NCI-H510A (cell line): ENCODE measurements around the gene MEX3C.

Experiments used
- DNase-seq: peaks from one replicate; lab custom pipeline; 2025; lab: John Stamatoyannopoulos, UW

MEX3C gene

GRCh38 chr18:51153659-51154371 lies 43.7 kb downstream of the MEX3C start:
- DNase-seq: no peak

DNA sequence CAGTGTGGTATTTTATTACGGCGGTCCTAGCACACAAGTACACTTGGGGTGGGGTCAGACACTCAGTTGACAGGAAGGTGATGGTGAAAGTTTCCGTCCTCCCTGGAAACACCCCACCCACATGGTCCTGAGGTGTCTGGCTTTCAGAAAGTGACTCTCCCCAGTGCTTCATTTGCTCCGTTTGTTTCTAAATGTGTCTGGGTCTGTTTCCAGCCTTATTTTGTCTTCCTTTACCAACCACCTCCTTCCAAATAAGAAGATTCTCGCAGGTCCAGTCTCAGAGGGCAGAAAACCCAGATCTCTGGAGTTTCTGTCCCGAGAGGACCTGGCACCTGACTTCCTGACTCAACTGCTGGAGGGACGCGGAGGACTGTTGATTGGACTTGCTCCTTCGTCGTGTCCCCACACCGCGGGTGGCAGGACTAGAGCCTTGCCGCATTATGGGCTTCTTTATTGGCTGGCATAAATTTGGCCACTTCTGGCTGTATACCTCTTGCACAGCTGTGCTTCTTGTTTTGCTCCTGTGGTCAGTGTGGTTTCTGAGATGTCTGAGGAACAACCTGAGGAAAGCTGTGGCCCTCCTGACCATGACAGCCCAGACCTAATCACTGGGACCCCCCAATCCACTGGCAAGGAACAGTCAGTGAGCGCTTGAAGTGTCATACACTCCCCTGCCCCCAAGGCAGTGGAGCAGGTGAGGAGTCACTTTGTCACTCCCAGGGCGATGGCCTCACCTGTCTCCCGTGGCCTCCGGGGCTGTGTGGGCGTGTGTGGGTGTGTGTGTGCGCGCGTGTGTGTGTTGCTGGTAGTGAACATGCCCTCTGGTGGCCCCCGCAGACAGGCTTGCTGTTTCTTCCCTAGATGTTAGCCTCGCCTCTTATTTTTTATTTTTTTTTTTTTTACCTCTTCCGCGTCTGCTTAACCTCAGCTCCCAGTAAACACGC lies 45.6 kb downstream of the MEX3C start:
- no peak for DNase-seq

- no peak for DNase-seq
These were observed 46.3 kb downstream of the MEX3C start for GRCh38 chr18:51151185-51151567.

- DNase-seq: no peak
These were observed 47.3 kb downstream of the MEX3C start for GRCh38 chr18:51150113-51150700.

DNA sequence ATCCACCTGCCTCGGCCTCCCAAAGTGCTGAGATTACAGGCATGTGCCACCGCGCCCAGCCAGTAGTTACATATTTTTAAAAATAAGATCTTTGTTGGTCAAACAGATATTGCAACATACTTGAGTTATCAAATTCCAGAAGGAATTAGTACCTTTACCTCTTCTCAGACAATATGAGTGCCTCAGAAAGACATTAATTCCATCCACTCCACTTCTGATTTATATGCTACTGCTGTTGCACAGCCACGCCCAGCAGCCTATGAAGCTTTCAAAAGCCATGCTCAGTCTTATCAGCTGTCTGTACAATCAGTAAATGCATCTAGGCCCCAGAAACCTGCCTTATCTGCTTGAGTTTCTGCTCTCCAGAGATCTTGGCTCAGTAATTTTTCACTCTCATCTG lies 47.8 kb downstream of the MEX3C start:
- DNase-seq: no peak

- DNase-seq: no peak
These were observed 50.6 kb downstream of the MEX3C start for GRCh38 chr18:51146909-51147308.

- no peak for DNase-seq
These were observed 58.5 kb downstream of the MEX3C start for GRCh38 chr18:51138936-51139335.

DNA sequence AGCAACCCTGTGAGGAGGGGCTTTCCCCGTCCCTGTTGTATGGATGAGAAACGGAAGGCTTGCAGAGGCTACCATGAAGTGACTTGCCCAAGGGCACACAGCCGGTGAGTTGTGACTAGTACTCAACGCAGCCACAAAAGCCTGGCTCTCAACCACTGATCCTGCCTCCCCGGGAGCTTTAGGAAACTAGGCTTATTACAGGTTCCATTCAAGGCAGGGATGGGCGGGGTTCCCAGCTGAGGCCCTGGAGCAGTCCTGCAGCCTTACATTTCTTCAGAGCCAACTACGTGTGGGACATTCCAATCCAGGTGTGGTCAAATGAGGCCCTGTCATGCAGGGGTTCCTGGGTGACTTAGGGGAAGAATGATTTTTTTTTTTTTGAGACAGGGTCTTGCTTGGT lies 59.6 kb downstream of the MEX3C start:
- DNase-seq: no peak

DNA sequence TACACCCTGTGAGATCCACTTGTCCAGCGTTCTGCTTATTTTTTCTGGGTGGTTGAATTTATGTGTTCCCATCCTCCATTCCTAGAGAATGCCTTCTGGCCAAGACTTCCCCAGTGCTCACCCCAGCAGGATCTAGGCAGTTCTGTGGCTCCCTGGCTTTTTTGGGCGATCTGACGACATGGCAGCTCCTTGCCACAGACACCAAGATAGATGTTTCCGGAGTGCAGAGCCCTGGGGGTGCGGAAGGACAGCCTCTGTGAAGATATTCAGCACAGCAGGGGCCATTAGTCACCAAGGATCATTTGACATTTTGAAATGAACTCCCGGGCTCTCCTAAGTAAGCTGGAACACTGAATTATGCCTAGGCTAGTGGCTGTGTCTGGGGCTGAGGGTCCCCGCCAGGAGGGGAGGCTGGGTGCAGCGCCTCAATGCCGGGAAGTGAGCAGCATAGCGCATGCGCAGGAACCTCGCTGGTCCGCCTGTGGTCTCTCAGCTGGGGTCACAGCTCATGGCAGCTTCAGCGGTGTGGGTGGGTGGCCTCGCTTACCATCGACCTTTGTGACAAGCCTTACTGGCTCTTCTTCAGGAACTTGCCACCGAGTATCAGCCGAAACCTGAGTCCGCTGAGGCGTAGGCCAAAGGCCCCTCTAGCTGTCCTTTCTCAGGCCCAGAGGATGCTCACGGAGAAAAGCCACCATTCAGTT lies 60.3 kb downstream of the MEX3C start:
- no peak for DNase-seq

DNA sequence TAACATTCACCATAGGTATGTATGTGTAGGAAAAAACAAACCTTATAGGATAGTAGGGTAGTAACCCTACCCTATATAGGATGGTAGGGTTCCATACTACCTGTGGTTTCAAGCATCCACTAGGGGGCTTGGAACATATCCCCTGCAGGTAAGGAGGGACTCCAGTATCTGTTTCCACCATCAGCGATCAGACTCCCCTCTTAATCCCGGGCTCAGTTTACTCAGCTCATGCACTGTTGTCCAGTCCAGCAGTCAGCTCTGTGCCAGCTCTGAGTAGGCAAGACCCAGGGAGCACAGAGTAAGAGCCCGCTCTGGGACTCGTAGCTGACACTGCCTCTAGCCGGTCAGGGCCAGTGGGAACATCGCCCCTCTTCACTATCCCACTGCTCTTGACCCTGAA lies 61.7 kb downstream of the MEX3C start:
- no peak for DNase-seq

DNA sequence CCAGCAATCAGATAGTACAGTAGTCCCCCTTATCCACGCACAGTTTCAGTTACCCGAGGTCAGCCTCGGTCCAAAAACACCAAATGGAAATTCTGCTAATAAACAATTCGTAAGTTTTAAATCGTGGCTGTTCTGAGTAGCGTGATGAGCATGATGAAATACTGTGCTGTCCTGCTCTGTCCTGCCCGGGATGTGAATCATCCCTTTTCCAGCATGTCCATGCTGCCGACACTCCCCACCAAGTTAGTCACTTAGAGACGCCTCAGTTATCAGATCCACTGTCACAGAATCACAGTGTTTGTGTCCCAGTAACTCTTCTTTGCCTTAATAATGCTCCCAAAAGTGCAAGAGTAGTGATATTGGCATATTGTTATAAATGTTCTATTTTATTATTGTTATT lies 62.1 kb downstream of the MEX3C start:
- DNase-seq: no peak

DNA sequence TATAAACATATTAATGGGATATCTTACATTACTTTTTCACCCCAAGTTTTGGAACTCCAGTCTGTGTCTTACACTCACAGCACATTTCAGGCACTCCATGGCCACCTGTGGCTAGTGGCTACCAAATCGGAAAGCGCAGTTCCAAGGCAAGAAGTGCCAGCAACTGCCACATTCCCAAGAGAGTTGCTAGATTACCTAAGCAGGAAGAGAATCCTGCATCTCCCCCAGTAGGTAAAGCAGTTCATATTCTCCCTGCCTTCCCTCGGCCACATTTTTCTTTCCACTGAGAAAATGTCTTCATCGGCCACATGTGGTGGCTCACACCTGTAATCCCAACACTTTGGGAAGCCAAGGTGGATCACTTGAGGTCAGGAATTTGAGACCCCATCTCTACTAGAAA lies 62.8 kb downstream of the MEX3C start:
- no peak for DNase-seq

DNA sequence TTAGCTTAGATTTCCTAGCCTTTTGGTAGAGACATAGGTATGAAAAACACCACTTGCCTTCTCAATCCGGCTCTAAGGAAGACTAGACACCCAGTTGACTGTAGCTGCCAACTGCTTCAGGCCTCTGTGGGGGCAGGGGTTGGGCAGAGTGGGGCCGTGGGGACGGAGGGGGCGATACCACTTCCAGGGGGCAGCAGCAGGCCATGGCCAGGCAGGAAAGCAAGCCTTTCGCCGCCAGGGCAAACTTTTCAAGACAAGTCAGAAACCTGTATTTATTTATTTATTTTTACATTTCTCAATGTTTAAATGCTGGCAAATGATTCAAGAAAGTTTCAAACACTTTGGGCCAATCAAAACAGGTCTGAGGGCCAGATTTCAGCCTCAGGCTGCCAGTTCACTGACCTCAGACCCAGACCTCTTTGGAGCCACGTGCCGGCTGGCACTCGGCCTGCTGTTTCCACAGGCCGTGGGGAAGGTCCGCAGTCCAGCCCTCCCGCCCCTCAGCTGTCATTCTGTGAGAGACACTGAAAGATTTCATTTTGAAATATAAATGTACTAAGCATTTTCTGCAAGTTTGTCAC lies 63.8 kb downstream of the MEX3C start:
- DNase-seq: no peak

- no peak for DNase-seq
These were observed 65.1 kb downstream of the MEX3C start for GRCh38 chr18:51132256-51132935.

GRCh38 chr18:51128533-51128932 lies 68.9 kb downstream of the MEX3C start:
- no peak for DNase-seq

GRCh38 chr18:51127664-51128063 lies 69.8 kb downstream of the MEX3C start:
- DNase-seq: no peak

- DNase-seq: no peak
These were observed 71.5 kb downstream of the MEX3C start for GRCh38 chr18:51125976-51126375.
